CD1c-positive myeloid dendritic cell (primary cell): ENCODE results near the gene SEMA3C.

Source experiments
- DNase-seq: peaks from one replicate; pipeline ENCODE4 v3.0.0-alpha.2; 2016; ENCODE audit errors: extremely low spot score

The SEMA3C gene

DNA sequence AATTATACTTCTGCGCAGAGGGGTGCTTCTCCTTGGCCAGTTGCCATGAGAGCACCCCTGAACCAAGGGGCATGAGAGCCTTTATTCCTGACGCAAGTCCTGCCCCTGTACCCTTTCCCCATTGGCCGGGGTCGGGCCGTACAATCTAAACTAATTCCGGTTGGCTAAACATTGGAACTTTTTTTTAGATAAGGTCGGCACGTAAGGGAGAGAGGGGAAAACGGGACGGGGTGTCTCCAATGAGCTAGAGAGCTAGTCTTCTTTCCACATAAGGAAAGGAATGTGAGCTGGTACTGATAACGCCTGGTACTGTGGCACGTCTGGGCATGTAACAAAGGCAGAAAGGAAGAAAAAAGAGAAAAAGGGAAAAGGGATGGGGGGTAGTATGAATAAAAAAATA lies 183.5 kb downstream of the SEMA3C start:
- DNase-seq, result no peak

DNA sequence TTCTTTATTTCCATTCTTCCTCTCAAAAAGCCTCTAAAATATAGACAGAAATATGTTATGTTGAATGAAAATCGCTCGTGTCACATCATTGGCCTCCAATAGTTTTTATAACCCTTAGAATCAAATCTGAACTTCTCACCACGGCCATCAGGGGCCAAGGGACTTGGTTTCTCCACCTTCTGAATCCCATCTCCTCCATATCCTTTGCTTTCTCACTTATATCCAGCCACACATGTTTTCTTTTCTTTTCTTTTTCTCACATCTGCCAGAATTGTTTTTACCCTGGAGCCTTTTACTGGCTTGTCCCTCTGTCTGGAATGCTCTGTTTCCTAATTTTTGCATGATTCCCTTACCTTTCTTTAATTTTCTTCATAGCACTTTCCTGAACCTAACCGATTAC lies 184.8 kb downstream of the SEMA3C start:
- no peak for DNase-seq

DNA sequence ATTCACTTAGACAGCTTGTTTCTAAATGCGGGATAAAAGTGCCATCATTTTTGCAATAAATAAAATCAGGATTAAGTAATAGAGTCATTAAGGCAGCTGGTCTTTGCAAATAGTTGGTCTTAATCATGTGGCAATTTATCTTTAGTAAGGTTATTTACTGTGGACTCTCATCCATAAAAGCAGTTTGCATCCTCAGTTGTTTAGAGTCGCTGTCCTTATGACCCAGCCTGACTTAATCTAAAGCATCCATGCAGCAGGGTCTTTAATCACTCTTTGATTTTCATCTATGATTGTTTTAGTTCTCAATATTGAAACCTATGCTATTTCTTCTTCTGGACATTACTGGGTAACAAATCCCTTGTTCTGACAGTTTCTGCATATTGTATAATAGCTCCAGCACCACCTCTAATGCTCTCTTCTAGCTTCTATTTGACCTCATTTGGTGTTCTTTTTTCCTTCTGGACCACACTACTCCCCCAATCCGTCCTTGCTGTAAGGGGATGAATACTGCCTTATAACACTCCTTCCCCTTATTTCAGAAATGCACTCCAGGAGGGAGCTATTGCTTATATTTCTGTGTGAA lies 185.4 kb downstream of the SEMA3C start:
- DNase-seq, result no peak

DNA sequence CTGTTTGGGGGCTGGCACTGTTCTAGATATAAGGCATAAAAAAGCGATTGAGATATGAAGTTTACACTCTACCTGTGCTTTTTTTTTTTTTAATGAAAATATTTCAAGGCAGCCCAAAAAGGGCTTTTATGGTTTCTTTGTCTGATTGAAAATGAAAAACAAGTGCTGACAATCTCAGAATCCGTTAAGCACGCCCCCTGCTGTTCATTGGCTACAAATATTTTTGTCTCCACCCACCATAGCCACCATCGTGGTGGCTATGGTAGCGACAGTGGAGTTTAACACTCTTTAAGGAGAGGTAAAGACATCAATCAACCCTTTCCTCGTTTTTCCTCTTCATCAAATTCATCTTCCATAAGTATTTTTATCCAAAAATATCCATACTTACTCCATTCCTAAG lies 186.2 kb downstream of the SEMA3C start:
- DNase-seq, result no peak

DNA sequence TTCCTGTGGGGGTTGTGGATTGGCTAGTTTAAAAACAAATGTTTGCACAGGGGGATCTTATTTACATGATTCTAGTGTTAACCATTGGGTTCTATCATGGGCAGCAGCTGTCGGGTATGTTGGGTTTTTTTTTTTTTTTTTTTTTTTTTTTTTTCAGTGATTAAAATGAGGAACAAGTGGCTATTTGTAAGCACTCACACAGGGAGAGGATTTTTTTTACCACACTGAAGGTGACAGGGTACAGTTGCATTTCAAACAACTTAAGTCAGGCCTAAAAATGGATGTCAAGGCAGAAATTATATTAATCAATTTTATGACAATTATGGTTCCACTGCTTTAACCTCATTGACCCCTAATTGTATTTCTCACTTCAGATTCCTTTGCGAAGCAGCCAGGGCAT lies 187.6 kb downstream of the SEMA3C start:
- no peak for DNase-seq

DNA sequence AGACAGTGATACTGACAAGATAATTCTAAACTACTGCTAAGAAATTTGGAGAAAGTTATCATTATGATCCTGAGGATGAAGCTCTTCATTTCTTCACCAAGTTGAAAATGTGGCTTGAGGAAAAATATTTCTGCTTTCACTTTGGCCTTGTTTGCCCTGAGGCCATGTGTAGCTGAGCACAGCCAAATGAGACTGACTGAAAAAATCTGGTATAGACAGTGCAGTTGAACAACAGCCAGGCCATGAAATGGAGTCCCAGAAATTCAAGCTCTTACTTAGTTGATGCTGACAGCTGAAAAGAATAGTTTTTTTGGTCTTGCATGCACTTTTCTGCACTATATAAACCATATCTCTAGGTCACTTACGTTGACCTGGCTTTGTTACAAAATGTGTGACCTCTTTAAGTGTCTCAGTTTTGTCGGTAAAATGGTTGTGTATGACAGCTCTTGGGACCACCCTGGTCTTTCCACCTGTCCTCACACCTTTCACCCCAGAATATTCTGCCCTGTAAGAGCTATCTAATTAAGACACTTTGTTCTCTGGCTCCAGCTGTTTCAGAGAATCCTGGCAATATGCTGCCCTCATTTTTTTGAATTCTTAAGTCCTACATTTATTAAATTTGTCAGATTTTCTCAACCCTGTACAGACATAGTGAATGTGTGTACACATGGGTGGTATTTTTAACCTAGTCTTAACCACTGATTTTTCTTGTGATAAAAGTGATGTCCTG lies 189.1 kb downstream of the SEMA3C start:
- DNase-seq, result no peak

DNA sequence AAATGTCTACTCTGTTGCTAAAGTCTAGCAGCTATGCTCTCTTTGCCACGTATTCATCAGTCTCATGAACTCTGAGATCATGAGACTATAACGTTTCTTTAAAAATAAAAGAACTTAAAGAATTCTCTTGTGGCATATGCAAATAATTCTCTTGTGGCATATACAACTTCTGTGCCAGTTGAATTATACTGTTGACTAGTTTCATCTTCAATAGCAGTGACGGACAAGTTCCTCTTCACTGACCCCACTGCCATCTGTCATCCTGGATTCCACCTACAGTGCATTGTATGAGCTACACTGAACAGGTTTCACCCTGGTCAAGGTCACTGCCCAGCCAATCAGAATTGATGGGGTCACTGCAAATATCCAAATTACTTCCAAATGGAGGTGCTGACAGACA lies 192.2 kb downstream of the SEMA3C start:
- DNase-seq, result no peak

DNA sequence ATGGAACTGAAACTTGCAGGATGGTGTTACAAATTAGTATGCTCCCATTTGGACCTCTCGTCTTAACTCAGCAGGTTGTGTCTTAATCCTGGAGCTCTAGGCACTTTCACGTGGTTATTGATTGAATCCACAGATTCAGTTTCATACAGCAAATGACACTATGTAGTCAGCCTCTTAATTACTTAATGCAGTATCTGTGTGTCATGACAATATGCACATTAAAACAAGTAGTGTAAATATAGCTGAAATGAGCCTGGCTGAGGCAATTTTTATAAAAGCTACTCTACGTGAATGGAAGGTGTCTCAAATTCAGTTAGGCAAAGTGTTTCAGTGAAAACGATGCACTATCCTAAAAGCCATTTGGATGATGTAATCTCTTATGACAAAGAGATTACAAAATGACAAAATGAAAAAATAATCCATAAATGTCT lies 193.7 kb downstream of the SEMA3C start:
- DNase-seq, result peak; percentile 20

DNA sequence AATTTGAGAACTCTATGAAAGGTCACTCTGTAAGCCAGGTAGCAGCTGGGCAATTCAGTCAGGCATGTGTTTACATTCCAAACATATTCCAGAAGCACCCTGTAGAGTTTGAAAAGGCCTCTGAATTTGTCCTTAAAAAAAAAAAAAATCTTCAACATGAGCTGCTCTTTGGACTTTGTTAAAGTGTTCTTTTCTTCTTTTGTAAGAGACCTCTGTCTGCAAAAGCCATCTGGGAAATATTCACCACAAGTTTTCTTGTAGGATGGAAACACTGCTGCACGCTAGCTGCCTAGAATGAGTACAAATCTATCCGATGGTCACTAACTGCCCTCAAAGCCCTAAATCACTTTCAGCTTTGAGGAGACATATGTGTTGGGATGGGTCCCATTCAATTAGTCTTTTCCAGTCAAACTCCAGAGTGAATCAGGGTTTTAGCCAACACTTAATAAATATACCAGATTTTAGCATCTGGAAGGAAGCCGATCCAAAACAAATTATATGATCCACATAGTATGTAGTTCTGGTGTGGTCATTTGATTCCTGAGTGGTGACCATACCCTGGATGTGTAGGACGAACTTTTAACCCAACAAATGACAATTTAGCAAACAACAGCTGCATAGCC lies 194.5 kb downstream of the SEMA3C start:
- DNase-seq, result no peak

DNA sequence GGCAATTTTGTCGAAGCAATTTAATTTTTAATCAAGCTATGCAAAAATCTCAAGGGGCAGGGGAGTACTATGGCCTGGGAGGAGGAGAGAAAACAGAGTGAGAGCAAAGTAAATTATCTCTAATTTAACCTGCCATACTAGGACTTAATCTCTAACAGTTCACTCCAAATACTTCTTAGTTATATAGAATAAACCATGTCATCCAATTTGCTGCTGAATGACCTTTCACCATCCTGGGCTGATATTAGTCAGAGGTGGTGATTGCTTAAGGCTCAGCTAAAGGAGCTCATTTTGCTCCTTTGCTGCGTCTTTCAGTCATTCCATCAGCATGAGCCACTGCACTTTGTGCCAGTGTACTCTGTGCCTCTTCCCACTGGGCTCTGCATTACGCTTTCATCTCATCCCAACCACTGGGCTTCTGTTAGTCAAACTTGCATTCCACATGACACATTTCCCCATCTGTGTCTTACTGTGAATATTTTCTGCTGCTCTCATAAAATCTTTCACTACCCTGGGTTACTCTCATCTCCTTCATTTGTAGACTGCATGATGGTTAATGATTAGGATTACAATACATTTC lies 196.1 kb downstream of the SEMA3C start:
- DNase-seq, result peak; percentile 68

DNA sequence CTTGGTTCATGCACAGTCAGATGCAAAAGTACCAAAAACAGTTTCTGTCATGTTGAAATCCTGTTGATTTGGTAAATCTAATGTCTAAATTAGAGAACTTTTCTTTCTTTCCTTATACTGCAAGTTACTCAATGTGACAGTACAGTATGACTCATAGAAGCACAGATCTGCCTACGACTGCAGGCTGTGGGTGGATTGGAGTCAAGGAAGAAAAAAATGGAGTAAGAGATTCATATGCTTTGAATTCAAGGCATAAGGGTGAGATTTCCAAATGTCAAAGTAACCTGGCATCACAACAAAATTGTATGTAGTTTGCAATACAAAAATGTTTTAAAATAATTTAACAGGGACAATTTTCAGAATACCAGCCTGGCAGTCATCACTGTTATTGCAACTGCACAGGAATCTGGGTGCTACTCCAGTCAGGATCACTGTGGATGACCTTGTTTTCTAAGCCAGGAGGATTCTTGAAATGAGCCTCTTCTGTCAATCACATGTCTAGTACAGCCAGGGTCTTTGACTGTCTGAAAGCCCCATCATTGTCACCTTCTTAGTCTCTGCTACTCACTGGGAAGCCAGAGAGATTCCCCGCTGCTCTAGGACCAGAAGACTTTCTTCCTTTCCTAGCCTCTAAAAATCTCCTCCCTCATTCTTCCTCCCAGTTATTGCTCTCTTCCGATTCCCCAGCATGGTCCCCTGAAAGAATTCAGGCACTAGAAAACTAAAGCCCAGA lies 196.8 kb downstream of the SEMA3C start:
- peak; percentile 73 for DNase-seq

DNA sequence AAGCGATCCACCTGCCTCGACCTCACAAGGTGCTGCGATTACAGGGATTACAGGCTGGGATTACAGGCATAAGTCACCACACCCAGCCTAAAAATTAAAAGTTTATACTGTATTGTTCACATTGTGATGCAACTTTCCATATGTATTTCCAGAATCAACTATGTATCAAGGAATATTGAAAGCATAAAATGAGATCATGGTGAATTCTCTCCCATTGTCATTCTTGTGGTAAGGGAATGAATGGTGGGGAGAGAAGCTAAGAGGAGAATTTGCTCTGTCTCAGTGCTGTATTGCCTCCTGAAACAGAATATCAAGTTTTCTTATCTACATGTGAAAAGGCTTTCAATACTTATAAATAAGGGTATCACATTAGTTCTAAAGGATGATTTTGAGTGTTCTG lies 198.7 kb downstream of the SEMA3C start:
- DNase-seq, result no peak

DNA sequence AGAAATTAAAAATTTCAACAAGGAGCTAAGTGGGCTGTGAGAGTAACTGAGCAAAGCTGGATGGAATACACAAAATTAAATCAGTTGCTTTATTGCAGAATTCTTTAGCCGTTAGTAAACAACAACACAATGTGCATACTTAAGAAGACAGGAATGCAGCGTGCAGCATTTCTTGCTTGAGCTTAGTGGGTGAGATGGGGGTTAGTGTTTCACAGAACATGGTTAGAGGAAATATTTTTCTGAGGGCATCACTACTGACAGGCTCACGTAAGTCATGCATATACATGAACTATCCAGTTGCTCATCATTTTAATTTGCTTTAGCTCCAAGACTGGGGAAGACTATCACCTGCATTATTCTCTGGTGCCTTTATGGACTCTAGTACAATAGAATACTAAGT lies 199.6 kb downstream of the SEMA3C start:
- no peak for DNase-seq

DNA sequence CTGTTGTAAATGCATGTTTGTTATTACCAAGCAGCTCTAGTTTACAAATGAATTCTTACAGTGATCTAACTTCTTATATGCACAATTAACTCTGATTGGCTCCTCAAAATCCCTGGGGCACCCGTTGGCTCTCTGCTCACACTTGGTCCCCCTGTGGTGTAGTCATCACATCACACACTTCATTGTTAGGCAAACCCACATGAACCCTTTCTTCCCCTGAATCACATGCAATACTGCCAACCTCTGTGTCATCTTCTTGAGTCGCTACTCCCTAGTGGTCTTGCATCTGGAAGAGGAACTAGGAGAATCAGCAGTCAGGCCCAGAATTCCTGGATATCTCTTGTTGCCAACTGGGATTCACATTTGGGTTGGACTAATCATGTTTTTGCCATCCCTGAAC lies 207.3 kb downstream of the SEMA3C start:
- no peak for DNase-seq

DNA sequence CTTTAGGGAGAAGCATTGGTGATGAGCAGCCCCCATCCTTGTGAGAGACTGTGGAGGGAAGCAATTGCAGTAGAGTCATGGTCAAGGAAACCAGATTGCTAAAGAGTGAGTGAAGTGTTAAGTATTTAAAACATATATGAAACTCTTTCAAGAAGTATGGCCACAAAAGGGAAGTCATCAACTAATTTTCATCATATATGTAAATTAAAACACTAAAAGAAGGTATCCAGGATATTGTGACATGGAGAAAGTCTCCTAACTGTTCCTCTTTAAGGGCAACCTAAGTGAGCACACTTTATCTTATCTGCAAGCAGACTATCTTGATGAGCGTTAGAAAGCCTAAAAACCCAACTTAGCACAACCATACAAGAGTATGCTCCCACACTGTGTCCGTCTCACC lies 210.7 kb downstream of the SEMA3C start:
- DNase-seq, result peak; percentile 42

DNA sequence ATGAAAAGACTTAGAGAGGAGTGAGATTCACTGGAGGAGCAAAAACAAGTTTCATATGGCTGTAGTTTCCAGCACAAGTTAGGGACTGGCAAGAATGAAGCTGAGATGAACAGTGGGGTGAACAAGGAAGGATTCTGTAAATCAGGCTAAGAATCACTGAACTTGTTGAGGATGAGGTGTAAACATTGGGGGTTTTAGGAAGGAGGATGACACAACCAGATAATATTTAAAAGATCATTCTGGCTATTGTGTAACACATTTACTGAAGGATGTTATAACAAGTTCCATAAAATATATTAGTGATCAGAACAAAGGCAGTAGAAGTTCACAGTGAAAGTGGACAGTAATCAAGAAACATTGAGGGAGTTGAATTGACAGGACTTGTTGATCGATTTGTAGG lies 211.5 kb downstream of the SEMA3C start:
- no peak for DNase-seq

DNA sequence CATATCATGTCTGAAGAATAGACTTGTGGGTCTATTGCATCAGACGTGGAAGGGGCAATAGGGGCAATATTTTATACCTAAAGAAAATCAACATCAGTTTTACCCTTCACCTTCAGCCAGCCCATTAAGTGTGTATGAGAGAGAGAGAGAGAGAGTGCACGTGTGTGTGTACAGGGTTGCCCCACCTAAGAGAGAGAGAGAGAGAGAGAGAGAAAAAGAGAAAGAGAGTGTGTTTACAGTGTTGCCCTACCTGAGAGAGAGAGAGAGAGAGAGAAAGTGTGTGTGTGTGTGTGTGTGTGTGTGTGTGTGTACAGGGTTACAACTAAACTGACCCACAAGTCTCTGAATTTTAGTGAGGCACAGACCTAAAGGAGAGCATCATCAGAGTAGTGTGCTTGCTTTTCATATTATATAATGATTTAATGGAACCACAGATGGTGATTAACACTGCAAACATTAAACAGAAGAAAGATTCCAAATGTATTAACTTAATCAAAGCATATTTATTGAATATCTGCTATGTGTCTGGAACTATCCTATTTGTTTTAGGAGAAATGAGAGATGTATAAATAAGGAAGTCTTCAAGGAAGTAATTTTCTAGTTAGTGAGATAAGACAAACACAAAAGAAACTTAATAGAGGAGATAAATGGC lies 213.6 kb downstream of the SEMA3C start:
- no peak for DNase-seq

DNA sequence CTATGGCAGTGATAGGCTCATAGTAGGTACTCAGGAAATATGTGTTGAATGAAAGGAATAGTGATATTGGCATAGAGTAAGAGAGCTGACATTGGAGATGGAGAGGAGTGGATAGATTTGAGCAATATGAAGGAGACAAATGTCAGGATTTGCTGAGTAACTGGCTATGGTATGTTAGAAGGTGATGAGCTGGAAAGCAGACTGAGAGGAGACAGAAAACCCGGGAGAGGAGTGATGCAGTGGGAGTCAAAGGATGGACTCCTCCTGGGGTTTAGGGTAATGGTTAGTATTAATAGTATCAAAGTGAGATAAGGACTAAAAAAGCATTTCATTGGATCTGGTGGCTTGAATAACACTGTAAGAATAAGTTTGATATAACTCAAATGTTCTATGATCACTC lies 215.6 kb downstream of the SEMA3C start:
- DNase-seq, result no peak

DNA sequence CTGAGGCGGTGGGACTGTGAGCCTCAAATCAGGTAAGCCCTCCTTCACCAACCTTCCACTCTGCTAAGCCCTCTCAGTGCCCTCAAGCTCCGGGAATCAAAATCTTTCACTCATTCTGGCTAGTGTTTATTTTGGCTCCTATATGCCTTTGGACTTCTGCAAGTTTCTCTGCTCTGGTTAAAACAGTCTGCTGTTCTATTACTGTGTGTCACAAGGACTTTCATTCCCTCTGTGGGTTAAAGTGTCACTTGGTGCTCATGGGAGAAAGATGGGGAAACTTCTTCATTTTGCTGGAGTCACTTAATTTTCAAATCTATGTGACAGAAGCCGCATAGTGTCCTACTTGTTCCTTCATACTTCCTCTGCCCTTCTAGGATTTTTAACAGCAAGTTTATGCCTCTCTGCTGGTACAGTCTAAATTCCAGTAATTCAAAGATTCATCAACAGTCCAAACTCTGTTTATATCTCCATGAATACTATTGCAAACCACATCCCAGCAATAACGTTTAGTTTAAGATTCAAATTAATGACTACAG lies 219.1 kb downstream of the SEMA3C start:
- DNase-seq, result peak; percentile 48

DNA sequence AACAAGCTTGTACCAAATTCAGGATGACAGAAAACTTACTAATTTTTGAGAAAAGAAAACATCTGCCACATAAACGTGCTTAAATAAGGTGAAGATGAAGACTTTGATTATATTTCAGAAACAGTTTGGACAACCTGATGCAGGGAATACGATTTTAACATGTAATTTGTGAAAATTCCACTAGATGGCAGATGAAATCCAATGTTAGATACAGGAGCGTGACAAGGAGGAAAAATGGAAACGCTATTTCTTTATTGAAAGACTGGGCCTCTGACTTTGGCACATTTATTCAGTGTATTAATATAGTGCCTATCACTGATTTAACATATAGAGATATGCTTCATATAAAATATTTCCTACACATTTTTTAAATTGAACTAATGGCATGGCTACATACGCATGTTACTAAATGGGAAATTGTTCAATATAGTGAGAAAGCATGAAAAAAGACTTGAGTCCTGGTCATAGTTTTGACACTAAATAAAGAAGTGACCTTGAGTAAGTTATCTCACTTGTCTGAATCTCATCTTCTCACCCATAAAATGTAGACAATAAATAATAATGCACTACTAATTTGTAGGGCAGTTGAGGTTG lies 219.7 kb downstream of the SEMA3C start:
- DNase-seq, result peak; percentile 77
